Central memory CD8-positive, alpha-beta T cell (primary cell): ENCODE results near the gene C10orf62.

Experiments used
- ATAC-seq: fragments of 150-1000 bp; cut with Tn5 transposase; replicated peaks from 2 replicates; pipeline ENCODE4 v1.10.0; 2022; ENCODE audit warnings: mild to moderate bottlenecking, moderate FRiP score, moderate number of reproducible peaks; ENCODE audit not compliant: poor library complexity, severe bottlenecking; ENCODE audit errors: extremely low read depth
- DNase-seq, 2 donors: peaks; one replicate each; pipeline ENCODE4 v3.0.0; 2021; ENCODE audit warnings: low spot score in 2 of 2
- H3K27ac Mint-ChIP-seq: one replicate; pipeline ENCODE4 v1.8.0; 2022; ENCODE audit warnings: low read depth, mild to moderate bottlenecking, moderate library complexity, mixed read lengths
- H3K27me3 Mint-ChIP-seq: one replicate; pipeline ENCODE4 v1.8.0; 2022; ENCODE audit warnings: mixed read lengths
- H3K36me3 Mint-ChIP-seq: one replicate; pipeline ENCODE4 v1.8.0; 2022; ENCODE audit warnings: mild to moderate bottlenecking, moderate library complexity, mixed read lengths; ENCODE audit not compliant: insufficient read depth
- H3K4me1 Mint-ChIP-seq: one replicate; pipeline ENCODE4 v1.8.0; 2022; ENCODE audit warnings: mixed read lengths
- H3K4me3 Mint-ChIP-seq: one replicate; pipeline ENCODE4 v1.8.0; 2022; ENCODE audit warnings: mild to moderate bottlenecking, moderate library complexity, mixed read lengths
- H3K9me3 Mint-ChIP-seq: one replicate; pipeline ENCODE4 v1.8.0; 2022; ENCODE audit warnings: mixed read lengths

Gene C10orf62

GRCh38 chr10:97600616-97601015 lies 11.1 kb downstream of the C10orf62 start:
- no peaks in the 10 kb centered on the region for H3K36me3 Mint-ChIP-seq
- ATAC-seq (no peak), DNase-seq (no peak)
- no peak overlapping the region for H3K4me3 Mint-ChIP-seq
- no peaks in the 10 kb centered on the region for H3K27me3 Mint-ChIP-seq
- no peaks in the 10 kb centered on the region for H3K9me3 Mint-ChIP-seq
- no peaks in the 10 kb centered on the region for H3K4me1 Mint-ChIP-seq
- H3K27ac Mint-ChIP-seq, result no peak overlapping the region

DNA sequence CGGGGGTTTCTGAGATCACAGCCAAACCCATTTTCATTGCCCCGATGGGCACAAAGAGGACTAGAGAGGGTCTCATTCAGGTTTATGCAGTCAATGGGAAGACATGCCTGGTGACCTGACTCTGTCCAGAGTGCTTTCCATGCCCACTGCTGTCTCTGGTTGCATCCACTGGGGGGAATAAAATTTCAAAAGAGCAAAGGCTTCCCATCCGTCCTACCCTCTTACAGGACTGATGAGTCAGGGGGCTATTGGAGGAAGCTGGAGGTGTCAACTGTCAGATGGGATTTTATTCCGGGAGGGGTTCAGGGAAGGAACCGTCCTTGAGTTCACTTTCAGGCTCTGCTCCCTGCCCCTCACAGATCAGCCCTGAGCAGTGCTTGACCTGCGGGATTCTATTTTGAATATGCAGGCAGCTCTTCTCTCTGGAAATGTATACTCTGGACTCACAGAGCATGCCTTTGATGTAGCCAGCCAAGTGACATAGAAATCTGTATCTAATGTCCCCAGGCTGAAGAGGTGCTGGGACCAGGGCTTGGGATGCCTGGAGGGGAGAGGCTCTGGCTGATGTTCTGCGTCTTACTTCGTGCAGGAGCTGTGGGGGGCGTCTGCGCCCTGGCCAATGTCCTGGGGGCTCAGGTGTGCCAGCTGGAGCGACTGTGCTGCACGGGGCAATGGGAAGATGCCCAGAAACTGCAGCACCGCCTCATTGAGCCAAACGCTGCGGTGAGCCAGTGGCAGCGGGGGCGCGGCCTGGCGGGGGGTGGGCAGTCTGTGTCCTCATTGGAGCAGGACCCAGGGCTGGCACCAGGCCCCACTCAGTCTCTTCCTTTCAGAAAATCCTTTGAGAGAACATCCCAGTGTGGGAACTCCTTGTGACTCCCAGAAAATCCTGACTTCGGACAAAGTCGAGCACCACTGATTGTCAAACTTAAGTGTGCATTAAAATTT lies 12.0 kb downstream of the C10orf62 start:
- DNase-seq, result no peak
- H3K4me3 Mint-ChIP-seq, result no peak overlapping the region
- no peaks in the 10 kb centered on the region for H3K27me3 Mint-ChIP-seq
- no peaks in the 10 kb centered on the region for H3K9me3 Mint-ChIP-seq
- no peaks in the 10 kb centered on the region for H3K36me3 Mint-ChIP-seq
- no peak for ATAC-seq
- H3K27ac Mint-ChIP-seq, result no peak overlapping the region
- no peaks in the 10 kb centered on the region for H3K4me1 Mint-ChIP-seq

- peaks cover 9% of the 10 kb centered on the region for H3K27me3 Mint-ChIP-seq
- ATAC-seq (no peak), DNase-seq (no peak)
- no peaks in the 10 kb centered on the region for H3K9me3 Mint-ChIP-seq
- no peak overlapping the region for H3K27ac Mint-ChIP-seq
- no peak overlapping the region for H3K4me3 Mint-ChIP-seq
- H3K4me1 Mint-ChIP-seq, result no peaks in the 10 kb centered on the region
- H3K36me3 Mint-ChIP-seq, result no peaks in the 10 kb centered on the region
Measured at GRCh38 chr10:97607095-97607636, 17.6 kb downstream of the C10orf62 start.

- ATAC-seq (no peak), DNase-seq (no peak)
- H3K27me3 Mint-ChIP-seq, result peaks cover 9% of the 10 kb centered on the region
- H3K27ac Mint-ChIP-seq, result no peak overlapping the region
- no peaks in the 10 kb centered on the region for H3K36me3 Mint-ChIP-seq
- no peaks in the 10 kb centered on the region for H3K9me3 Mint-ChIP-seq
- H3K4me1 Mint-ChIP-seq, result no peaks in the 10 kb centered on the region
- no peak overlapping the region for H3K4me3 Mint-ChIP-seq
Measured at GRCh38 chr10:97608991-97609561, 19.6 kb downstream of the C10orf62 start.

DNA sequence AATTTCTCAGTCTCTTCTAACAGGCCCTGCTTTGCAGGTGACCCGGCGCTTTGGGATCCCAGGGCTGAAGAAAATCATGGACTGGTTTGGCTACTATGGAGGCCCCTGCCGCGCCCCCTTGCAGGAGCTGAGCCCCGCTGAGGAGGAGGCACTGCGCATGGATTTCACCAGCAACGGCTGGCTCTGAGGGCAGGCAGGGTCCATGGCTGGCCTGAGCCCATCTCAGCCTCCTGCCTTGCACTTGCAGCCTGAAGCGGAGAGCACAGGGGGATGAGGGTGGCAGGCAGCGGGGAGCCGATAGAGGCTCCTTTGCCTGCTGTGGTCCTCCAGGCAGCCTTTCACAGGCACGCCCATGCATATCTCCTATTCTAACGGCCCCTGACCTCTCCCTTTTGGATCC lies 22.0 kb downstream of the C10orf62 start:
- H3K4me1 Mint-ChIP-seq, result no peaks in the 10 kb centered on the region
- no peak overlapping the region for H3K4me3 Mint-ChIP-seq
- ATAC-seq, result no peak
- no peak for DNase-seq
- H3K36me3 Mint-ChIP-seq, result no peaks in the 10 kb centered on the region
- no peaks in the 10 kb centered on the region for H3K9me3 Mint-ChIP-seq
- peaks cover 9% of the 10 kb centered on the region for H3K27me3 Mint-ChIP-seq
- no peak overlapping the region for H3K27ac Mint-ChIP-seq

- Mint-ChIP-seq H3K27me3 (peaks cover 1% of the 10 kb centered on the region), H3K27ac (no peak overlapping the region), H3K4me3 (no peak overlapping the region), H3K9me3 (no peaks in the 10 kb centered on the region), H3K36me3 (no peaks in the 10 kb centered on the region), H3K4me1 (no peaks in the 10 kb centered on the region)
- no peak for DNase-seq
- ATAC-seq, result no peak
Measured at GRCh38 chr10:97612386-97612785, 22.9 kb downstream of the C10orf62 start.

DNA sequence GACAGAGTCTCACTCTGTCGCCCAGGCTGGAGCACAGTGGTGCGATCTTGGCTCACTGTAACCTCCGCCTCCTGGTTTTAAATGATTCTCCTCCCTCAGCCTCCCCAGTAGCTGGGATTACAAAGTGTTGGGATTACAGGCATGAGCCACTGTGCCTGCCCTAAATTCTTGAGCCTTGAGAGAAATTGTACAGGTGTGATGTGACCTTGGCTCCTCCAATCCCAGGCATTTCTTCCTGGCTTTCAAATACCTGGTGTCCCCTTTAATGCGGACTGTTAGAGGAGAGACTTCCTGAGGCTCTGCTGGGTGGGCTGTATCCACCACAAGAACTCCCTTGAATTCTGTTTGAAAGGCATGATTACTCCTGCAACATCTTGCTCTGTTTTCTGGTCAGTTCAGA lies 28.8 kb downstream of the C10orf62 start:
- DNase-seq (no peak), ATAC-seq (no peak)
- H3K27ac Mint-ChIP-seq, result no peak overlapping the region
- H3K4me3 Mint-ChIP-seq, result no peak overlapping the region
- H3K9me3 Mint-ChIP-seq, result no peaks in the 10 kb centered on the region
- no peaks in the 10 kb centered on the region for H3K36me3 Mint-ChIP-seq
- H3K4me1 Mint-ChIP-seq, result no peaks in the 10 kb centered on the region
- H3K27me3 Mint-ChIP-seq, result no peaks in the 10 kb centered on the region

DNA sequence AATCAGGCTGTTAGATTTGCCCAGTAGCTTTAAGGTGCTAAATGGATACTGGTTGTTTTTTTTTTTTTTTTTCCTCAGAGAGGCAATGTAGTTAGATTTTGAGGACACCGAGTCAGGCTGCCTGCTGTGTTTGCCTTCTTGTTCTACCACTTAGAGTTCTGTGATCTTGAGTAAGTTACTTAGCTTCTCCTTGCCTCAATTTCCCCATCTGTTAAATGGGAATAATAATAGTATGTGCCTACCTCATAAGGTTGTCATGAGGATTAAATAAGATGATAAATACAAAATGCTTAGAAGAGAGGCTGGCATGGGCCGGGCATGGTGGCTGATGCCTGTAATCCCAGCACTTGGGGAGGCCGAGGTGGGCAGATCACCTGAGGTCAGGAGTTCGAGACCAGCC lies 29.2 kb downstream of the C10orf62 start:
- no peak for DNase-seq
- Mint-ChIP-seq H3K9me3 (no peaks in the 10 kb centered on the region), H3K27me3 (no peaks in the 10 kb centered on the region), H3K4me3 (no peak overlapping the region), H3K27ac (no peak overlapping the region), H3K4me1 (no peaks in the 10 kb centered on the region), H3K36me3 (no peaks in the 10 kb centered on the region)
- ATAC-seq, result no peak

DNA sequence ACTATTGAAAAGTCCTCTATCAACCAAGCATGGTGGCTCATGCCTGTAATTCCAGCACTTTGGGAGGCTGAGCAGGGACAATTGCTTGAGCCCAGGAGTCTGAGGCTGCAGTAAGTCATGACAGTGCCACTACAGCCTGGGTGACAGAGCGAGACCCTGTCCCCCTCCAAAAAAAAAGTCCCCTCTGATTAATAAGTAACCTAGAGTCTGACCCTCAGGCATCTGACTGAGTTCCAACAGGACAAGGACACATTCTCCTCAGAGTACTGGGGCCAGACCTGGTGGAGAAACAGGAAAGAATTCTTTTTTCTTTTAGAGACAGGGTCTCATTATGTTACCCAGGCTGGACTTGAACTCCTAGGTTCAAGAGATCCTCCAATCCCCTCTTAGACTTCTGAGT lies 33.8 kb downstream of the C10orf62 start:
- Mint-ChIP-seq H3K4me3 (no peak overlapping the region), H3K27me3 (no peaks in the 10 kb centered on the region), H3K4me1 (no peaks in the 10 kb centered on the region), H3K27ac (no peak overlapping the region), H3K36me3 (no peaks in the 10 kb centered on the region), H3K9me3 (no peaks in the 10 kb centered on the region)
- ATAC-seq (no peak), DNase-seq (no peak)

- ATAC-seq, result no peak
- H3K27ac Mint-ChIP-seq, result no peak overlapping the region
Measured at GRCh38 chr10:97627731-97628130, 38.2 kb downstream of the C10orf62 start.

GRCh38 chr10:97628228-97628627 lies 38.7 kb downstream of the C10orf62 start:
- Mint-ChIP-seq H3K4me1 (peaks cover 3% of the 10 kb centered on the region), H3K27ac (no peak overlapping the region), H3K36me3 (peaks cover 1% of the 10 kb centered on the region), H3K27me3 (no peaks in the 10 kb centered on the region), H3K4me3 (no peak overlapping the region), H3K9me3 (no peaks in the 10 kb centered on the region)
- no peak for DNase-seq
- no peak for ATAC-seq

More at GRCh38 chr10:97627731-97628130, 38.2 kb downstream of the C10orf62 start:
- no peaks in the 10 kb centered on the region for H3K27me3 Mint-ChIP-seq
- no peak overlapping the region for H3K4me3 Mint-ChIP-seq
- H3K9me3 Mint-ChIP-seq, result no peaks in the 10 kb centered on the region
- no peaks in the 10 kb centered on the region for H3K4me1 Mint-ChIP-seq
- DNase-seq, result no peak
- no peaks in the 10 kb centered on the region for H3K36me3 Mint-ChIP-seq

GRCh38 chr10:97629289-97629688 lies 39.8 kb downstream of the C10orf62 start:
- peaks cover 7% of the 10 kb centered on the region for H3K36me3 Mint-ChIP-seq
- H3K27ac Mint-ChIP-seq, result no peak overlapping the region
- H3K4me1 Mint-ChIP-seq, result peaks cover 7% of the 10 kb centered on the region
- ATAC-seq (no peak), DNase-seq (no peak)
- H3K9me3 Mint-ChIP-seq, result no peaks in the 10 kb centered on the region
- no peaks in the 10 kb centered on the region for H3K27me3 Mint-ChIP-seq
- no peak overlapping the region for H3K4me3 Mint-ChIP-seq

DNA sequence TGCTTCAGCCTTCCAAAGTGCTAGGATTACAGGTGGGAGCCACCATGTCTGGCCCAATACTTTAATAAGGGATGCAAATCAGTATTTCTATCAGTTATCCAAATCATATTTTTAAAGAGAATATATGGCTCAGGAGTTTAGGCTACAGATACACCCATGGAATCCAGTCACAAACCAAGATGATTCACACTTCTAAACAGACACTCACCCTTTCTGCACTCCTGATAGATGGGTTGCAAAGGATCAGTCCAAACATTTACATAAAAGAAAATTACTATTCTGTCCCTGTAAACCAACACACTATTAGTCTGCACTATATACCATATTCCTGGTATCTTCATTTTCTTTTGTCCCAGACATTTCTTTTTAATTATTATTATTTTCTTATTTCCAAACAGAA lies 41.6 kb downstream of the C10orf62 start:
- H3K4me3 Mint-ChIP-seq, result no peak overlapping the region
- ATAC-seq (no peak), DNase-seq (no peak)
- peaks cover 7% of the 10 kb centered on the region for H3K36me3 Mint-ChIP-seq
- H3K27ac Mint-ChIP-seq, result no peak overlapping the region
- H3K9me3 Mint-ChIP-seq, result no peaks in the 10 kb centered on the region
- H3K4me1 Mint-ChIP-seq, result peaks cover 7% of the 10 kb centered on the region
- H3K27me3 Mint-ChIP-seq, result no peaks in the 10 kb centered on the region
